GM19023 (cell line): ENCODE results near the gene SSTR5.

Experiments used
- ATAC-seq: cut with Tn5 transposase; IDR thresholded peaks from one replicate; pipeline ENCODE4 v1.9.1; 2021; ENCODE audit warnings: mild to moderate bottlenecking, moderate library complexity; ENCODE audit not compliant: unreplicated experiment

SSTR5 gene

DNA sequence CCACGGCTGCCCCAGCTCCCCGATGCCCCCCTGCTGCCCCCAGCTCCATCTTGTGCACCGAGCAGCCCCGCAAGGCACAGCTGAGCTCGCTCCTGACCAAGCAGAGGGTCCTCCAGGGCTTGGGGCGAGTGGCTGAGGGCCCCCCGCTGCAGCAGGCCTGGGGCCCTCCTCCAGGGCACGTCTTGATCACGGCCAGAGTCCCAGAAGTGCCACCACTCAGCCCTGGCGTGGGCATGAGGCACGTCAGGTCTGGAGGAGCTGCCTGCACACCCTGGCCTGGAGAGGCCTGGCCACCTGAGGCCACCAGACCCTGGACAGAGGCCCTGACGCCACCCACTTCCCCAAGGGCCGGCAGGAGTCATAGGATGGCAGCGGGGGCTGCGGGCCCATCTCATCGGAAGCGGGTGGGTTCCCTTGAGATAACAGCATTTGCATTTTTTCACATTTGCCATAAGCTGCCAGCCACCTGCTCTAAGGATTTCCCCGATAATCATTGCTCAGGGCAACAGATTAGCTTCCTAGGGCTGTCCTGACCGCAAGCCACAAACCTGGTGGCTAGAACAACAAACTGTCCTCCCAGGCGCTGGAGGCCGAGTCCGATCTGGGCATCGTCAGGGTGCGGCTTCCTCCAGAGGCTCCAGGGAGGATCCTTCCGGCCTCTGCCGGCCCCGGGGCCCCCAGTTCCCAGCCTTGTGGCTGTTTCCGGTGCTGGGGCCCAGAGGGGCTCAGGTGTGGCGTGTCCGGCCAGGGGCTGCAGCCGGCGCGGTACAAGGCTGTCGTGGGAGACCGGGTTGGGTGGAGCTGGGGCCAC, 47.4 kb downstream of the SSTR5 start:
- no peak for ATAC-seq

DNA sequence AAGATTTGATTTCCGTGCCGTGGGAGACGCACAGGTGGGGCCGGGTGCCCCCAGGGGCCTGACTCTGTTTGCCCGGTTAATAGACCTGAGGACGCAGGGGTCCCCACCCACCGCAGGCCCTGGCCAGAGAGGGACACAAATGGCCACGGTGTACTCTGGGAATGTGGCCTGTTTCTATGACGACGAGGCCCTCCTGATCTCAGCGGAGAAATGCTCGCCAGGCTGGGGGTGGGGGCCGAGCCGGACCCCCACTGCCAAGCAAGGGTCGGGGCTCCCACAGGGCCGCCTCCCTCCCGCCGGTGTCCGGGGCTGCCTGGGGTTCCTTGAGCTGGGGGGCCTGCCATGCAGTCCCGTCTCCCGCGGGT, 48.0 kb downstream of the SSTR5 start:
- ATAC-seq, result no peak

GRCh38 chr16:1121009-1121408, 48.5 kb downstream of the SSTR5 start:
- ATAC-seq, result no peak

GRCh38 chr16:1121601-1122397, 49.3 kb downstream of the SSTR5 start:
- no peak for ATAC-seq

- no peak for ATAC-seq
These were observed 49.8 kb downstream of the SSTR5 start for GRCh38 chr16:1122398-1122765.

DNA sequence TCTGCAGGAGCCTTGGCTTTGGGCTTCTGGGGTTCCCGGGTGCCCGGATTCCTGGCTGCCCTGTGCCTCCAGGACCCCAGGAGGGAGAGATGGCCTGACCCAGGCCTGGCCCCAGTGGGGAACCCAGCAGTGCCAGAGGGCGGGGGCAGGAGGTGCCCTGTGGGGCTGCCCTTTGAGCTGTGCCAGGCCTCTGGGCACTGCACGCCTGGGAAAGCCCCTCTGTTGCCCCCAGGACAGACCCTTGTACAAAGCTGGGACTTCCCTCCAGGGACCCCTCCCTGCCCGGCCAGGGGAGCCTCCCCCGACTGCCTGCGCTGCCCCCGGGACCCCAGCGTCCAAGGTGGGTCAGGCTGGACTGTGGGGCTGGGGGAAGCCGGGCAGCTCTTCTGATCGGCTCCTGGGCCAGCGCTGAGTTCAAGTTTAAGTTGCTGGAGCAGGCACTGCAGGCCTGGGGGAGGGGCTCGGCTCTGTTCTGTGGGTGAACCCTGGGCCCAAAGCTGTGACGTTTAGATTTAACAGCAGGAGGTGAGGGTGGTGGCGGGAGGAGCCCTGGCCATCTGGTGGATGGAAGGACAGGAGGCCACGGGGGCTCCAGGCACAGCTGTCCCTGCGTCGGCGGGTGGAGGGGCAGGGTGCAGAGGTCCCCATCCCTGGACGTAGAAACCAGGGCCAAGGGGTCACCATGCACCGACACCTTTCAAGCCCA, 51.1 kb downstream of the SSTR5 start:
- no peak for ATAC-seq

GRCh38 chr16:1124291-1124690, 51.7 kb downstream of the SSTR5 start:
- ATAC-seq, result no peak

- no peak for ATAC-seq
These were observed 52.2 kb downstream of the SSTR5 start for GRCh38 chr16:1124795-1125194.

DNA sequence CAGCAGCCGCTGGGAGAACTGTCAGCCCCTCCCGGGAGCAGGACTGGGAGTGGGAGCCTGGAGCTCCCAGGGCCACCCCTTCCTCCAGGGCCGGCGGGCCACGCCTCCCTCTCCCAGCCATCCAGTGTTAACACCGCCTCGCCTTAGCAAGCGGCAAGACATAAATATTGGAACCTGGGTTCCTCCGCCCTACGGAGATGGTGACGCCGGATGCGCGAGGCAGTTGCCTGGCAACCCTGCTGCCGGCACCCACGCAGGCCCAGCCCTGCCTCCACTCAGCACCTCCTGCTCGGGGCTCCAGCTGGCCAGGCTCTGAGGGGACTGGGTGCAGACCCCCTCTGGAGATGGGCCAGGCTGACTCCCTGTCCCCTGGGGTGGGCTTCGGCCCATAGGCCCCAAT, 52.9 kb downstream of the SSTR5 start:
- ATAC-seq, result no peak

DNA sequence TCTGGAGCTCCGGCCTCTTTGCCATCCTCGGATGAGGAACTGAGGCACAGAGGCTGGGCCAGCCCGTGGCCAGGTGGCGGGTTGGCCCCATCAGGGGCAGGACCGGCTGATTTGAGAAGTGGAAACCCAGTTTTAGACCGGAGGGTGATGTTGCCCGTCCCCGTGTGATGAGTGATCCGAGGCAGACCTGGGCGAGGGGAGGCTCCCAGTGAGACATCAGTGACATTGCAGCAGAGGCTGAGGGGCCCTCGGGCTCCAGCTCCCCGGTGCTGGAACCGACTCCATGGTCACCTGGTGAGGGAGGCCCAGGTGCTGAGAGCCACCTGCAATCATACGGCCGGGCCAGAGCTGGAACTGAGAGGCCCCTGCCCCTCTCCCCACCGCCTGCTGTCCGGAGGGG, 53.5 kb downstream of the SSTR5 start:
- ATAC-seq, result no peak

- no peak for ATAC-seq
These were observed 54.0 kb downstream of the SSTR5 start for GRCh38 chr16:1126586-1126985.

DNA sequence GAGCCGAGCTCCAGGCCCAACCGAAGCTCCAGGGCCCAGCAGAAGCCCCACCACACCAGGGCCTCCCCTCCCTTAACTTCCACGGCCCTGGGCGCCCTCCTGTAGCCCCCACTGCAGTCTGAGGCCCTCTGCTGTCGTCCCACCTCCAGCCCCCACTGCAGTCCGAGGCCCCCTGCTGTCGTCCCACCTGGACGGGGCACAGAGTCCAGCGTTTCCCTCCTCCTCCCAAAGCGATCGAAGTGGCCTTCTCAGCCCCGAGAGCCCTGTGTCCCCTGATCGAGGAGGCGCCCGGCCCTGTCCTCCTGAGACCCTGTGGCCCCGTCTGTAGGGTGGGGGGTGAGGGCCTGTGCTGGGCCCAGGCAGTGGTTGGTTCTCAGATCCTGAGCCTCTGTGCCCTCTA, 54.6 kb downstream of the SSTR5 start:
- ATAC-seq, result no peak

GRCh38 chr16:1127971-1128715, 55.6 kb downstream of the SSTR5 start:
- no peak for ATAC-seq

DNA sequence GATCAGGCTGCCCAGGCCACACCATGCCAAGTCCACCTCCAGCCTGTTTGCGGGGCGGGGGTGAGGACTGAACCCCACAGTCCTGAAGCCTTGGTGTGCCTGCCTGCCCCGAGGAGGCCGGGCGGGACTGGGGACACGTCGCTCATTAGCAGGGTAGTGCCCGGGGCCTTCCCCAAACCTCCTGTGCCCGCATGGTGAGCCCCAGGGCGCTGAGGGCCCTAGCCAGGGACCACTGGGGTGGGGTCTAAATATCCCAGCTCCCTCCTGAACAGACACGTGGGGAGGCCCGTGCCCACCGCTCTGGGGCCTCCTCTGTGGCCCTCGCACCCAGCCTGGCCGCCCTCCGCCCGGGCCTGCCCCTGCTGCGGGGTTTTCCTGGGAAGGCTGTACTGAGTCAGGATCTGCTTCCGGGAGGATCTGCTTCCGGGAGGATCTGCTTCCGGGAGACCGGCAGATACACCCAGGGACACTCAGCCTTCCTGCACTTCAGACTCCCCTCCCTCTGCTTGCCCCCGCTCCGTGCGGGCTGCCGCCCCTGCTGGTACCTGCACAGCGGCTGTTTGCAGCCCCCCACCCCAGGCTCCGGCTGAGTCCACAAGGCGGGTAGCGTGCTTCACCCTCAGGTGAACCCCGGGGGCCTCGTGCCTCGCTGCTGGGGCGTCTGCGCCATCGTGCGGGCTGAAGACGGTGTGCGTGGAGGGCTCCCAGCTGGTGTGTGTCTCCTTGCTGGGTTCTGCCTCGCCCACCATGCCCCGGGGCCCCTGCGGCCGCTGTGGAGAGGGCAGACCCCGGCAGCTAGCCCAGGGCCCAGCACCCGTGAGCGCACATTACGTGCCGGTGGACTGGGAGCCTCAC, 56.8 kb downstream of the SSTR5 start:
- ATAC-seq, result no peak

DNA sequence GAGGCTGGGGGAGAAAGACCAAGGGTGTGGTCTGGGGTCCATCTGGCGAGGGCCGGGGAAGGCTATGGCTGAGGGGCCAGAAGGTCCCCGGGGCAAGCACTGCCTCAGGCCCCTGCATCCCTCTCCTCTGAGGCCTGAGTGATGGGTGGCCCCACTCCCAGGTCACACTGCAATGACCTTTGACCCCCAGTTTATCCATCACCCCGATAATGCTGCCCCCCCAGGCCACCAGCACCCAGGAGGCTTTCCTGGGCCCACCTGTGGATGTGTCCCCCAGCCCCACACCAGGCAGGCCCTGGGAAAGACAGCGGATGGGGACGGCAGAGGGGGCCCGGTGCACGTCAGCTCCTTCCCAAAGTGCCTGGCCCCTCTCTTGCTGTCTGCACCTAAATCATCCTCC, 57.8 kb downstream of the SSTR5 start:
- no peak for ATAC-seq
